GM12878 (cell line): ENCODE measurements around the gene NLRP7. TPM values are rescaled to one million over a fixed set of nuclear protein-coding genes. Genes with fewer than 3 reads are reported as not detected.
A peak's percentile ranks its signal among the peaks of the same experiment; 100 is the strongest.

Experiments
- ATAC-seq: fragments of 200-7000 bp; cut with Tn5 transposase; 3 replicates; pipeline ENCODE4 v1.9.1; 2020; ENCODE audit warnings: mild to moderate bottlenecking, moderate library complexity
- BruUV-seq: library from RNA; stranded (reverse); fragments of 400-500 nt; replicated peaks from 2 replicates; lab custom pipeline; 2021; lab: Mats Ljungman, UMichigan
- CTCF ChIA-PET: fragments of 300-600 bp; sonication (Branson Sonifier 250); formaldehyde crosslinking; extraction: SDS; loops from one replicate; lab custom pipeline; 2021; ENCODE audit warnings: inconsistent platforms; lab: Yijun Ruan, JAX
- POLR2A ChIA-PET: fragments of 350-600 bp; formaldehyde crosslinking; extraction: SDS; loops from one replicate; lab custom pipeline; 2021; ENCODE audit warnings: inconsistent platforms; lab: Charles Lee
- RAD21 ChIA-PET: fragments of 300-600 bp; sonication (Branson Sonifier 250); formaldehyde crosslinking; loops from one replicate; lab custom pipeline; 2023; ENCODE audit warnings: antibody characterized with exemption; ENCODE audit not compliant: unreplicated experiment; lab: Charles Lee
- SMC1A ChIA-PET: fragments of 300-600 bp; sonication (Branson Sonifier 250); formaldehyde crosslinking; loops from one replicate; lab custom pipeline; 2023; ENCODE audit not compliant: unreplicated experiment, uncharacterized antibody; lab: Charles Lee
- DNase-seq: peaks from one replicate; pipeline ENCODE4 v3.0.0-alpha.2; 2011; ENCODE audit warnings: low read depth, low spot score
- FAIRE-seq: peaks from 3 replicates; lab custom pipeline; 2011; peaks lifted over from hg19 to GRCh38; lab: Jason Lieb, UNC
- H2AFZ ChIP-seq: 2 replicates; pipeline ENCODE4 v1.6.0; 2011; ENCODE audit warnings: low read depth, low read length, control low read depth; ENCODE audit not compliant: control insufficient read depth
- H3K27ac ChIP-seq: 2 replicates; pipeline ENCODE4 v1.5.1; 2011; ENCODE audit warnings: control low read depth; ENCODE audit not compliant: control insufficient read depth, insufficient read depth
- H3K27me3 ChIP-seq, 2 experiments: replicated peaks in 1 of 2; 2 replicates each; pipeline versions ENCODE4 v1.6.0 to v1.6.1; 2011; ENCODE audit warnings: low read length in 1 of 2; ENCODE audit not compliant: control insufficient read depth in 2 of 2, insufficient read depth in 2 of 2
- H3K36me3 ChIP-seq, 2 experiments: 2 replicates each; pipeline ENCODE4 v1.5.1; 2011; ENCODE audit warnings: low read length in 1 of 2; ENCODE audit not compliant: control insufficient read depth in 2 of 2, insufficient read depth in 2 of 2
- H3K4me1 ChIP-seq: 2 replicates; pipeline ENCODE4 v1.6.1; 2011; ENCODE audit warnings: mild to moderate bottlenecking, low read length, moderate library complexity, mixed read lengths; ENCODE audit not compliant: control insufficient read depth, insufficient read depth
- H3K4me2 ChIP-seq: 2 replicates; pipeline ENCODE4 v1.6.0; 2011; ENCODE audit warnings: control low read depth; ENCODE audit not compliant: control insufficient read depth, insufficient read depth
- H3K4me3 ChIP-seq: fragments of 200-600 bp; sonication (generic); 2 replicates; pipeline ENCODE4 v1.5.1; 2016
- H3K79me2 ChIP-seq: 2 replicates; pipeline ENCODE4 v1.6.0; 2011; ENCODE audit warnings: low read length; ENCODE audit not compliant: control insufficient read depth, insufficient read depth
- H3K9ac ChIP-seq: 2 replicates; pipeline ENCODE4 v1.8.0; 2011; ENCODE audit warnings: low read length, control low read depth, mixed read lengths; ENCODE audit not compliant: control insufficient read depth, insufficient read depth
- H3K9me3 ChIP-seq: replicated peaks from 3 replicates; pipeline ENCODE4 v1.5.1; 2011; ENCODE audit warnings: mild to moderate bottlenecking, low read length; ENCODE audit not compliant: control insufficient read depth, insufficient read depth
- H4K20me1 ChIP-seq: 2 replicates; pipeline ENCODE4 v1.6.0; 2011; ENCODE audit not compliant: control insufficient read depth, insufficient read depth
- BCL11A ChIP-seq: IDR thresholded peaks from 2 replicates; pipeline ENCODE4 v1.6.1; 2011; ENCODE audit warnings: low read depth, low read length
- CBFB ChIP-seq: IDR thresholded peaks from 2 replicates; pipeline ENCODE4 v1.6.1; 2016; ENCODE audit warnings: antibody characterized with exemption, low read depth
- CEBPZ ChIP-seq: fragments of 150-350 bp; IDR thresholded peaks from 2 replicates; pipeline ENCODE4 v1.6.1; 2016; ENCODE audit warnings: low read depth, low read length
- CREB1 ChIP-seq: IDR thresholded peaks from 2 replicates; pipeline ENCODE4 v1.6.1; 2012; ENCODE audit warnings: low read depth, mild to moderate bottlenecking, inconsistent platforms
- CREM ChIP-seq: IDR thresholded peaks from 2 replicates; pipeline ENCODE4 v1.6.1; 2014; ENCODE audit warnings: antibody characterized with exemption, low read depth
- EGR1 ChIP-seq, 2 experiments: IDR thresholded peaks; 1 replicate in 1 of 2; 2 replicates in 1 of 2; pipeline ENCODE4 v1.6.1; 2011 to 2012; ENCODE audit warnings: low read depth in 2 of 2, low read length in 2 of 2, borderline replicate concordance in 1 of 2, mild to moderate bottlenecking in 1 of 2, moderate library complexity in 1 of 2
- MXI1 ChIP-seq: fragments of 150-350 bp; IDR thresholded peaks from 2 replicates; pipeline ENCODE4 v1.6.1; 2011; ENCODE audit warnings: low read depth, mild to moderate bottlenecking, inconsistent platforms, low read length, improper control_type of control experiment
- NFXL1 ChIP-seq: fragments of 450-650 bp; IDR thresholded peaks from 2 replicates; pipeline ENCODE4 v1.6.1; 2017; ENCODE audit warnings: antibody characterized with exemption, mild to moderate bottlenecking, borderline replicate concordance
- NR2F1 ChIP-seq: fragments of 450-650 bp; conservative IDR thresholded peaks from 2 replicates; pipeline ENCODE4 v1.6.1; 2017; ENCODE audit warnings: mild to moderate bottlenecking
- PKNOX1 ChIP-seq: fragments of 450-650 bp; IDR thresholded peaks from 2 replicates; pipeline ENCODE4 v1.6.1; 2016; ENCODE audit warnings: mild to moderate bottlenecking
- RCOR1 ChIP-seq: conservative IDR thresholded peaks from 2 replicates; pipeline ENCODE4 v1.6.1; 2012; ENCODE audit warnings: low read depth, low read length, improper control_type of control experiment
- RELA ChIP-seq: fragments of 450-650 bp; IDR thresholded peaks from 2 replicates; pipeline ENCODE4 v1.8.0; 2014; ENCODE audit warnings: borderline replicate concordance; ENCODE audit not compliant: partially characterized antibody
- SPI1 ChIP-seq: IDR thresholded peaks from 2 replicates; pipeline ENCODE4 v1.6.1; 2011; ENCODE audit warnings: low read depth, mild to moderate bottlenecking, low read length, moderate library complexity, borderline replicate concordance; ENCODE audit not compliant: insufficient read depth
- WGBS: methylation state at CpG from one replicate; pipeline ENCODE4 v1.1.6; 2016; ENCODE audit warnings: low lambda C conversion rate; ENCODE audit not compliant: insufficient replicate concordance, insufficient coverage; ENCODE audit errors: missing lambda C conversion rate; 5-methylcytosine and 5-hydroxymethylcytosine counted together
- in situ Hi-C: fragments of 300-500 bp; cut with MboI; formaldehyde crosslinking; loops from 9 replicates; pipeline ENCODE4 v1.14.3; 2018; ENCODE audit warnings: mixed read lengths
- intact Hi-C: fragments of 100-400 bp; cut with micrococcal nuclease; formaldehyde crosslinking; loops from one replicate; pipeline ENCODE4 v1.14.2; 2022; ENCODE audit not compliant: unreplicated experiment
- polyA plus RNA-seq, 11 experiments: library from polyadenylated mRNA; depleted of rRNA in 4 of 11; unstranded in 6 of 11; stranded (reverse) in 5 of 11; fragments of >200 nt; fragmentation: Nextera tagmentation in 4 of 11; fragmentation: Illumina TruSeq in 1 of 11; extraction: Ambion mirVana in 4 of 11; extraction: Trizol in 1 of 11; gene quantifications; 1 replicate in 1 of 11; 2 replicates in 10 of 11; pipeline versions ENCODE4 v1.2.1 to v1.2.3, GENCODE V29; 2011 to 2016; ENCODE audit warnings: inconsistent platforms in 2 of 11, missing spikeins in 2 of 11, low read depth in 1 of 11
- total RNA-seq, 4 experiments: library from RNA; depleted of rRNA in 3 of 4; stranded (reverse); fragments of >200 nt in 3 of 4; fragmentation: Illumina TruSeq in 1 of 4; extraction: Trizol in 1 of 4; gene quantifications; 2 replicates each; pipeline versions ENCODE4 v1.2.1 to v1.2.3, GENCODE V29; 2013 to 2021

NLRP7 gene
- total and polyA plus RNA-seq, 10 of the 15 experiments (the other 5 are each of a cell fraction or from before 2014, with no cell fraction given), result 0.08 to 3.4 (median 0.31) TPM

- intact Hi-C loops, result loop anchor here (5.0 to 10.0 kb wide), 2 partner anchors 256 to 444 kb away; partner anchors contain the start of genes CDC42EP5 and LILRB4
- ATAC-seq (no peak), DNase-seq (no peak), FAIRE-seq (no peak)
- no peaks in the 10 kb centered on the region for H3K9me3 ChIP-seq
- ChIA-PET POLR2A (no interaction called here), RAD21 (no interaction called here), CTCF (interaction anchor here (0.9 to 1.2 kb wide), 3 partner anchors 37 to 265 kb away, joined by 4 to 5 read pairs (median 4); no protein-coding TSS in a partner anchor), SMC1A (interaction anchor here (0.6 kb wide), 1 partner anchor 12 kb away, joined by 3 read pairs; no protein-coding TSS in a partner anchor)
- H3K9ac ChIP-seq, result no peak overlapping the region
- H3K4me1 ChIP-seq, result peaks cover 10% of the 10 kb centered on the region
- no peaks in the 10 kb centered on the region for H3K79me2 ChIP-seq
- TF ChIP-seq MXI1, result no peak
- TF ChIP-seq CBFB, result no peak
- BruUV-seq, result no TSS peak
- H3K36me3 ChIP-seq, result no peaks in the 10 kb centered on the region
- no peak overlapping the region for H3K4me2 ChIP-seq
- H3K27ac ChIP-seq, result no peak overlapping the region
- WGBS, result 53% methylated on average over 9 of the region's 9 CpGs
- in situ Hi-C loops, result no loop called here
- no peaks in the 10 kb centered on the region for H3K27me3 ChIP-seq
- no peak overlapping the region for H2AFZ ChIP-seq
- no peak overlapping the region for H3K4me3 ChIP-seq
- no peaks in the 10 kb centered on the region for H4K20me1 ChIP-seq
These were observed 28.8 kb downstream of the NLRP7 start for GRCh38 chr19:54918499-54918898.

GRCh38 chr19:54916822-54917221 lies 30.5 kb downstream of the NLRP7 start:
- Histone ChIP-seq H3K27me3 (no peaks in the 10 kb centered on the region), H3K4me3 (no peak overlapping the region), H3K9ac (no peak overlapping the region), H3K4me1 (peaks cover 10% of the 10 kb centered on the region), H2AFZ (no peak overlapping the region), H3K9me3 (no peaks in the 10 kb centered on the region), H4K20me1 (no peaks in the 10 kb centered on the region), H3K79me2 (no peaks in the 10 kb centered on the region), H3K4me2 (peak overlapping the region; percentile 41; the same call in 1 of the 2 replicates), H3K27ac (no peak overlapping the region), H3K36me3 (no peaks in the 10 kb centered on the region)
- in situ Hi-C loops, result no loop called here
- ChIA-PET SMC1A (no interaction called here), POLR2A (no interaction called here), RAD21 (interaction anchor here (0.6 kb wide), 1 partner anchor 431 kb away, joined by 3 read pairs; no protein-coding TSS in a partner anchor), CTCF (interaction anchor here (1.0 to 1.1 kb wide), 2 partner anchors 262 to 438 kb away, joined by 3 read pairs; no protein-coding TSS in a partner anchor)
- 7% methylated on average over 11 of the region's 11 CpGs for WGBS
- no TSS peak for BruUV-seq
- intact Hi-C loops, result loop anchor here (5.0 to 10.0 kb wide), 2 partner anchors 255 to 442 kb away; partner anchors contain the start of genes CDC42EP5 and LILRB4
- DNase-seq (peak; percentile 51), FAIRE-seq (peak; percentile 61), ATAC-seq (peak; percentile 58)
- TF ChIP-seq CREM (no peak), NR2F1 (peak; percentile 43), SPI1 (peak; percentile 56; the same call in 1 of the 2 replicates), CREB1 (no peak), PKNOX1 (no peak), CEBPZ (no peak), BCL11A (peak; percentile 49; the same call in 1 of the 2 replicates), EGR1 (IDR thresholded peaks at IDR 0.05; ENCODE audit: borderline replicate concordance in 1 of 2, low read depth in 2 of 2, low read length in 2 of 2) (no peak), RCOR1 (no peak), NFXL1 (no peak), RELA (no peak)
